Testis (tissue), 2 donors: ENCODE results near the gene EXO1.

Experiments
- POLR2A ChIP-seq: fragments of 450-650 bp; IDR thresholded peaks from one replicate; pipeline ENCODE4 v1.6.1; 2017; ENCODE audit warnings: antibody characterized with exemption, mild to moderate bottlenecking, moderate library complexity
- TF ChIP-seq, protein P1 (sequence below), 3 experiments: fragments of 450-650 bp in 2 of 3; fragments of 200-600 bp in 1 of 3; sonication (generic) in 1 of 3; IDR thresholded peaks; one replicate each; pipeline ENCODE4 v1.5.1; 2016 to 2019; ENCODE audit warnings: antibody characterized with exemption in 3 of 3, mild to moderate bottlenecking in 2 of 3, moderate library complexity in 1 of 3

DNA sequence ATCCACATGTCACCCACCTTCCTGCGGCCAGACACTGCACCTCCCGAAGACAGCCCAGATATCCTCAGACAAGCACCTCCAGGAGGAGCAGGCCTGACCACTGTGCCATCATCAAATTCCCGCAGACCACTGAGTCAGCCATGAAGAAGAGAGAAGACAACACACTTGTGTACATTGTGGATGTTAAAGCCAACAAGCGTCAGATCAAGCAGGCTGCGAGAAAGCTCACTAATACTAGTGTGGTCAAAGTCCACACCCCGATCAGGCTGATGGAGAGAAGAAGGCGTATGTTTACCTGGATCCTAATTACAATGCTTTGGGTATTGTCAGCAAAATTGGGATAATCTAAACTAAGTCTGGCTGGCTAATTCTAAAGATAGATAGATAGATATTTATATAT is 68.2 kb downstream of the EXO1 start:
- TF ChIP-seq, protein P1, sequence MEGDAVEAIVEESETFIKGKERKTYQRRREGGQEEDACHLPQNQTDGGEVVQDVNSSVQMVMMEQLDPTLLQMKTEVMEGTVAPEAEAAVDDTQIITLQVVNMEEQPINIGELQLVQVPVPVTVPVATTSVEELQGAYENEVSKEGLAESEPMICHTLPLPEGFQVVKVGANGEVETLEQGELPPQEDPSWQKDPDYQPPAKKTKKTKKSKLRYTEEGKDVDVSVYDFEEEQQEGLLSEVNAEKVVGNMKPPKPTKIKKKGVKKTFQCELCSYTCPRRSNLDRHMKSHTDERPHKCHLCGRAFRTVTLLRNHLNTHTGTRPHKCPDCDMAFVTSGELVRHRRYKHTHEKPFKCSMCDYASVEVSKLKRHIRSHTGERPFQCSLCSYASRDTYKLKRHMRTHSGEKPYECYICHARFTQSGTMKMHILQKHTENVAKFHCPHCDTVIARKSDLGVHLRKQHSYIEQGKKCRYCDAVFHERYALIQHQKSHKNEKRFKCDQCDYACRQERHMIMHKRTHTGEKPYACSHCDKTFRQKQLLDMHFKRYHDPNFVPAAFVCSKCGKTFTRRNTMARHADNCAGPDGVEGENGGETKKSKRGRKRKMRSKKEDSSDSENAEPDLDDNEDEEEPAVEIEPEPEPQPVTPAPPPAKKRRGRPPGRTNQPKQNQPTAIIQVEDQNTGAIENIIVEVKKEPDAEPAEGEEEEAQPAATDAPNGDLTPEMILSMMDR (IDR thresholded peaks at IDR 0.05), result no peak
- no peak for TF ChIP-seq POLR2A
